HG03439 (cell line): ENCODE data around the gene LYPD8.

ENCODE experiments used
- ATAC-seq: cut with Tn5 transposase; IDR thresholded peaks from one replicate; pipeline ENCODE4 v1.9.1; 2021; ENCODE audit warnings: mild to moderate bottlenecking, moderate library complexity; ENCODE audit not compliant: unreplicated experiment

Gene LYPD8

DNA sequence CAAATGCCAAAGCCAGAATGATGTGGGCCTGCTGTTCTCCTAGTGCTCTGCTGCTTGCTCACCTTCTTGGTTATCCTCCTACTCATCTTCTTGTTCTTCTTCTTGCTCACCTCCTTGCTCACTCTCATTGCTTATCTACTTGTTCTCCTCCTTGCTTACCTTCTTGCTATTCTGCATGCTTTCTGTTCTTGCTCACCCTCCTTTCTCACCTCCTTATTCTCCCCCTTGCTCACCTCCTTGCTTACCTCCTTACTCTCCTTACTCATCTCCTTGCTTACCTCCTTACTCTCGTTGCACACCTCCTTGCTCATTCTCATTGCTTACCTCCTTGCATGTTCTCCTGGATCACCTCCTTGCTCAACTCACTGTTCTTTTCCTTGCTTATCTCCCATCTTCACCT, 52.8 kb downstream of the LYPD8 start, which contains the start of gene OR14I1:
TSS of gene OR14I1 (minus strand) at position 53 of the 400 bp plus-strand sequence.
- no peak for ATAC-seq

DNA sequence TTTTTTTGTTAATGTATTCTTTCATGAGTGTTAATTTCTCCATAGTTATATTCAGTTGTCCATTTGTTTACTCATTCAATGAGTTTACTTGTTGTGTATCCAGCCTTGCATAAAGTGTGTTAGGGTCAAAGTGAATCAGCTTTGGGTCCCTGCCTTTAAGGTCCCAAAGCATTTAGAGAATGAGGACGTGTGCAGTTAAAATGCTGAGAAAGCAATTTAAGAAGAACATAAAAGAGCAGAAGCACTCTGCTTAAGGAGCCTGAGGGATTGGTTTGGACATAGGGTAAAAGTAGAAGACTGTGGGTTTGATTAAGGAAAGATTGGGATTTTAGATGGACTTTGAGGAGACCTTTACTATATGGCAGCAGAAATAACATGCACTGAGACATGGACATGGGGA, 56.5 kb downstream of the LYPD8 start:
- ATAC-seq: no peak

DNA sequence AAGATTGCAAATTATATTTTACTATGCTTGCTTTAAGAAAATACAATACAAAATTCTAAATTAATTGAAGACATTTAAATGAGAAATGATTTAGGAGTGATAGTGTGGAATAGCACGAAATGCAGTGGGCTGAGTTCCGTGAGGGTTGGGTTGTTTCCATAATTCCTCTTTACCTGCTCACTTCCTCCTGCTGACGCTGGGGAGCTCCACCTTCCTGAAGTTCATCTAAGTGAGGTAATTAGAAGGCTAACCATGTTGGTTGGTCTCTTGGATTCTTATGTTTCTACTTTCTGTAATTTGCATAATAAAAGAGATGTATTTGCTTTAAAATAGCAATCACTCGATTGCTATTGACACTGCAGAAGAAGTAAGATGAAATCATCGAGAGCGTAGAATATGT, 57.7 kb downstream of the LYPD8 start:
- ATAC-seq: no peak

DNA sequence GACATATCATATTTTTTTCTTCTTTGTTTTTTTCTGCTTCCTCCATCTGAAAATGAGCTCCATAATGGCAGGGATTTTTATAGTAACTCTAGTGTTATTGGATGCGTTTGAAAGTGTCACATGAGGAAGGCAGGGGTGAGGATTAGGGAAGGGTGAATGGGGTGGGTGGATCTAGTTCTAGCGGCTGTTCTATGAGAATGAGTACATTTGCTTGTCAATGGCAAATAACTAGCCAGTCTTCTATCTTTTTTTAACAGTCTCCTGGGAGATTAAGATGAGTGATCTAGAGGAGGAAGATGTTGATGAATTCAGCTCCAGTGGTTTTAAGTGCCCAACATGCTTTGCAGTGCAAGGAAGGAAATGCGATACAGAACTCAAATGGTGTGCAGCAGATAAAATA, 58.8 kb downstream of the LYPD8 start:
- ATAC-seq: no peak

DNA sequence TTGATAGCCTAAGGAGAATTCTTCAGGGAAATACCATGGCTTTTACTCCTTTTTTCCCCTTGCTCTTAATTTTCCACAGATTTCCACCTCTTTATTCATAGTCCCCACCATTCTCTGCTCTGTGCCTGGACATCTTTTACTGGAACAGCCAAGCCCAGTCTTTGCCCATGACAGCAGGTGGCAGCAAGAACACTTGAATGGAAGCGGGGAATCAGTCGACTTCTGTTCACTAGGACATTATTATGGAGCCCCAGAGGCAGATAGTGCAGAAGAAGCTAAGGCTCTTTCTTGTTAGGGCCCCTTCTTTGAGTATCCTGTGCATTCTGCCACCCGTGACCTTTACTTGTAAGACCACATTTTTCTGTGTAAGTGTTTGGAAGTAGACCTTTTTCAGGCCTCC, 59.3 kb downstream of the LYPD8 start:
- ATAC-seq: no peak

DNA sequence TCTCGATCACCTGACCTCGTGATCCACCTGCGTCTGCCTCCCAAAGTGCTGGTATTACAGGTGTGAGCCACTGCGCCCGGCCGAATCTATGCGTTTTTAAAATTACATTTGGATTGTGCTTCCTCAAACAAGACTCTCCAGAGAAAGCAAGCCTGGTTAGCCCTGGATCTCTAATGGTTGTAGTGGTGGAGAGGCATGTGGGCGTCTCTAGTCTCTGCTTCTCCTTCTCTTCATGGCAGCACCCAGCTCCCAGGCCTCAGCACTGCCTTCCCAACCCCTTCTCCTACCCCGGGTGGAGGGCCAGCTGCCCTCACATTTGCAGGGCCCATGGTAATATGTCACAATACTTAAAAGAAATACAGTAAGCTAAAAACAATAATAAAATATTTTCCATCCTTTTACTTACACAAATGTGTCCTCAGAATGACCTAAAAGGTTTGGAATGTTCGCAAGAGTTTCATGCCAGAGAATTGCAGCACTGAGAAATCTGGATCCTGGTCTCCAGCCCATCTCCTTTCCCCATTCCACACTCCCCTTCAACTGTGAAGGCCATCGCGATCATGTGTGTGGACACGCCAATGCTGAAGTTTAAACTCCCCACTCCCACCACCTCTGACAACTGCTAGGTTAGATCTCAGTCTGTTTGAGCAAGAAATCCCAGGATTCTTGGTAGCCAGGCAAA, 60.0 kb downstream of the LYPD8 start:
- ATAC-seq: no peak

DNA sequence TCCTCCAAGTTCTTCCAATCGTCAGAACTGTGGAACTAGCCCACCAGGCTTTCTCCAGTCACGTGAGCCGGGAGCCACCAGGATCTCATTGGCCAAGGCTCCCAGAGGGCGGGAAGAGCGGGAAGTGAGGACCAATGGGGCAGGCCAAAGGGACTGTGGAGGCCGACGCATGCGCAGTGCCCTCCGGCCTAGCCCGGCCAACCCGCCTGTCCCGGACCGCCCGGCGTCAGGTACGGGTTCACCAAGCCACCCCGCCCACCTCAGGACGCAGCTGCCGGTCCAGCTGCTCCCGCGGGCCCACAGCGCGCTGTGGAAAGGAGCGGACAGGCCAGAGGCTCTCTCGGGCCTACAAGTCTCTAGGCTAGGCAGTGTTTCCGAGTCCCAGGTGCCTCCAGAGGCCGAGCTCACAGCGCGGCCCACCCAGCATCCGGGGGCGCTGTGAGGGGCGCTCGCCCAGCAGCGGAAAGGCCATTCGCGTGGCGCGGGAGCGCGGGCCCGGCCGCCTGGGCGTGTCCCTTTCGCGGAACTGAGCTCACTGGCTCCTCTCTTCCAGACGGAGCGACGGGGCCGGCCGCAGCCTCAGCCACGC, 63.9 kb downstream of the LYPD8 start:
- ATAC-seq: no peak
